Measurements from ENCODE around the gene PEPD. TPM values are rescaled to one million over a fixed set of nuclear protein-coding genes. Genes with fewer than 3 reads are reported as not detected.

The PEPD gene
- total RNA-seq, 2 experiments from 2014 or later = 17.5 to 23.0 TPM

- no peak for TF ChIP-seq CTCF (IDR thresholded peaks at IDR 0.05)
- Mint-ChIP-seq H3K36me3 (ENCODE audit: low read depth) (no peaks in the 10 kb centered on the region), H3K4me1 (ENCODE audit: low read depth) (peaks cover 45% of the 10 kb centered on the region), H3K4me3 (peak overlapping the region; percentile 77), H3K9me3 (no peaks in the 10 kb centered on the region), H3K27ac (peak overlapping the region; percentile 4), H3K27me3 (no peaks in the 10 kb centered on the region)
- H3K27ac ChIP-seq (ENCODE audit: low read depth in 1 of 2, low read length in 2 of 2) = no peak overlapping the region
- H3K36me3 ChIP-seq (ENCODE audit: insufficient read depth, low read length) = no peaks in the 10 kb centered on the region
- intact Hi-C loops (cut with DNase I, micrococcal nuclease) = loop anchor here in 1 of 2 experiments (5.0 to 10.0 kb wide), 4 partner anchors 148 to 615 kb away; partner anchors contain the start of genes CEBPG, CEP89 and FAAP24
- ChIA-PET POLR2A (no interaction called here), CTCF (no interaction called here)
- H3K4me1 ChIP-seq (ENCODE audit: insufficient read depth, low read length) = peaks cover 37% of the 10 kb centered on the region
- no peaks in the 10 kb centered on the region for H3K27me3 ChIP-seq (ENCODE audit: control insufficient read depth in 1 of 2, insufficient read depth in 2 of 2, low read length in 2 of 2)
- ATAC-seq (ENCODE audit: poor library complexity) (no peak), DNase-seq (no peak)
- no peak overlapping the region for H3K4me3 ChIP-seq (ENCODE audit: low read length)
- no peaks in the 10 kb centered on the region for H3K9me3 ChIP-seq (ENCODE audit: control insufficient read depth in 1 of 2, insufficient read depth in 1 of 2, low read length in 2 of 2)
Observed at GRCh38 chr19:33520048-33520643, 1.4 kb downstream of the PEPD start.

- H3K36me3 ChIP-seq (ENCODE audit: insufficient read depth, low read length) = no peaks in the 10 kb centered on the region
- Mint-ChIP-seq H3K9me3 (no peaks in the 10 kb centered on the region), H3K27ac (no peak overlapping the region), H3K36me3 (ENCODE audit: low read depth) (peaks cover 4% of the 10 kb centered on the region), H3K4me3 (peak overlapping the region; percentile 66), H3K27me3 (no peaks in the 10 kb centered on the region), H3K4me1 (ENCODE audit: low read depth) (peaks cover 52% of the 10 kb centered on the region)
- ChIA-PET POLR2A (no interaction called here), CTCF (no interaction called here)
- peaks cover 44% of the 10 kb centered on the region for H3K4me1 ChIP-seq (ENCODE audit: insufficient read depth, low read length)
- H3K9me3 ChIP-seq (ENCODE audit: control insufficient read depth in 1 of 2, insufficient read depth in 1 of 2, low read length in 2 of 2) = no peaks in the 10 kb centered on the region
- intact Hi-C loops (cut with DNase I, micrococcal nuclease) = no loop called here
- no peak for ATAC-seq (ENCODE audit: poor library complexity)
- DNase-seq = no peak
- no peaks in the 10 kb centered on the region for H3K27me3 ChIP-seq (ENCODE audit: control insufficient read depth in 1 of 2, insufficient read depth in 2 of 2, low read length in 2 of 2)
- H3K4me3 ChIP-seq (ENCODE audit: low read length) = no peak overlapping the region
- TF ChIP-seq CTCF (IDR thresholded peaks at IDR 0.05) = no peak
- H3K27ac ChIP-seq (ENCODE audit: low read depth in 1 of 2, low read length in 2 of 2) = no peak overlapping the region
Observed at GRCh38 chr19:33519416-33519815, 2.2 kb downstream of the PEPD start.

- Histone ChIP-seq H3K9me3 (ENCODE audit: control insufficient read depth in 1 of 2, insufficient read depth in 1 of 2, low read length in 2 of 2) (no peaks in the 10 kb centered on the region), H3K4me1 (ENCODE audit: insufficient read depth, low read length) (peaks cover 50% of the 10 kb centered on the region), H3K27ac (ENCODE audit: low read depth in 1 of 2, low read length in 2 of 2) (no peak overlapping the region), H3K27me3 (ENCODE audit: control insufficient read depth in 1 of 2, insufficient read depth in 2 of 2, low read length in 2 of 2) (no peaks in the 10 kb centered on the region), H3K4me3 (ENCODE audit: low read length) (no peak overlapping the region), H3K36me3 (ENCODE audit: insufficient read depth, low read length) (no peaks in the 10 kb centered on the region)
- Mint-ChIP-seq H3K27me3 (no peaks in the 10 kb centered on the region), H3K27ac (no peak overlapping the region), H3K36me3 (ENCODE audit: low read depth) (peaks cover 5% of the 10 kb centered on the region), H3K9me3 (no peaks in the 10 kb centered on the region), H3K4me1 (ENCODE audit: low read depth) (peaks cover 61% of the 10 kb centered on the region), H3K4me3 (peak overlapping the region; percentile 45)
- ChIA-PET CTCF (no interaction called here), POLR2A (no interaction called here)
- ATAC-seq (ENCODE audit: poor library complexity) (no peak), DNase-seq (no peak)
- intact Hi-C loops (cut with DNase I, micrococcal nuclease) = no loop called here
- no peak for TF ChIP-seq CTCF (IDR thresholded peaks at IDR 0.05)
Observed at GRCh38 chr19:33518541-33518940, 3.0 kb downstream of the PEPD start.

Data from CD4-positive, alpha-beta T cell (primary cell).